ENCODE data around the gene LHX3.
A peak's percentile ranks its signal among the peaks of the same experiment; 100 is the strongest.

The LHX3 gene

GRCh38 chr9:136174779-136175615 lies 29.9 kb downstream of the LHX3 start:
- no peak for DNase-seq

GRCh38 chr9:136173648-136174290 lies 31.2 kb downstream of the LHX3 start:
- no peak for DNase-seq

- no peak for DNase-seq
Measured at GRCh38 chr9:136172412-136173079, 32.4 kb downstream of the LHX3 start.

GRCh38 chr9:136171801-136172411 lies 33.0 kb downstream of the LHX3 start:
- DNase-seq, result no peak

- DNase-seq, result peak; percentile 80
Measured at GRCh38 chr9:136171009-136171800, 33.7 kb downstream of the LHX3 start.

GRCh38 chr9:136170006-136170901 lies 34.7 kb downstream of the LHX3 start:
- DNase-seq, result no peak

- no peak for DNase-seq
Measured at GRCh38 chr9:136169495-136169894, 35.4 kb downstream of the LHX3 start.

- DNase-seq, result no peak
Measured at GRCh38 chr9:136163248-136163850, 41.6 kb downstream of the LHX3 start.

- DNase-seq, result no peak
Measured at GRCh38 chr9:136160995-136161610, 43.8 kb downstream of the LHX3 start.

GRCh38 chr9:136160381-136160841 lies 44.5 kb downstream of the LHX3 start:
- DNase-seq, result peak; percentile 23

GRCh38 chr9:136159851-136160250 lies 45.1 kb downstream of the LHX3 start:
- DNase-seq, result no peak

GRCh38 chr9:136157477-136158265 lies 47.3 kb downstream of the LHX3 start:
- no peak for DNase-seq

- no peak for DNase-seq
Measured at GRCh38 chr9:136156209-136157120, 48.5 kb downstream of the LHX3 start.

GRCh38 chr9:136155576-136155975 lies 49.4 kb downstream of the LHX3 start:
- DNase-seq, result no peak

GRCh38 chr9:136154943-136155342 lies 50.0 kb downstream of the LHX3 start:
- no peak for DNase-seq

GRCh38 chr9:136153381-136154065 lies 51.4 kb downstream of the LHX3 start:
- no peak for DNase-seq

- DNase-seq, result no peak
Measured at GRCh38 chr9:136152931-136153330, 52.0 kb downstream of the LHX3 start.

GRCh38 chr9:136152543-136152866 lies 52.4 kb downstream of the LHX3 start:
- no peak for DNase-seq

Data from NCI-H1105 (cell line).